GM19372 (cell line): ENCODE data around the gene ELMO1.

Experiments
- ATAC-seq: cut with Tn5 transposase; IDR thresholded peaks from one replicate; pipeline ENCODE4 v1.9.1; 2021; ENCODE audit warnings: mild to moderate bottlenecking, low read depth, moderate library complexity; ENCODE audit not compliant: unreplicated experiment

Gene ELMO1

DNA sequence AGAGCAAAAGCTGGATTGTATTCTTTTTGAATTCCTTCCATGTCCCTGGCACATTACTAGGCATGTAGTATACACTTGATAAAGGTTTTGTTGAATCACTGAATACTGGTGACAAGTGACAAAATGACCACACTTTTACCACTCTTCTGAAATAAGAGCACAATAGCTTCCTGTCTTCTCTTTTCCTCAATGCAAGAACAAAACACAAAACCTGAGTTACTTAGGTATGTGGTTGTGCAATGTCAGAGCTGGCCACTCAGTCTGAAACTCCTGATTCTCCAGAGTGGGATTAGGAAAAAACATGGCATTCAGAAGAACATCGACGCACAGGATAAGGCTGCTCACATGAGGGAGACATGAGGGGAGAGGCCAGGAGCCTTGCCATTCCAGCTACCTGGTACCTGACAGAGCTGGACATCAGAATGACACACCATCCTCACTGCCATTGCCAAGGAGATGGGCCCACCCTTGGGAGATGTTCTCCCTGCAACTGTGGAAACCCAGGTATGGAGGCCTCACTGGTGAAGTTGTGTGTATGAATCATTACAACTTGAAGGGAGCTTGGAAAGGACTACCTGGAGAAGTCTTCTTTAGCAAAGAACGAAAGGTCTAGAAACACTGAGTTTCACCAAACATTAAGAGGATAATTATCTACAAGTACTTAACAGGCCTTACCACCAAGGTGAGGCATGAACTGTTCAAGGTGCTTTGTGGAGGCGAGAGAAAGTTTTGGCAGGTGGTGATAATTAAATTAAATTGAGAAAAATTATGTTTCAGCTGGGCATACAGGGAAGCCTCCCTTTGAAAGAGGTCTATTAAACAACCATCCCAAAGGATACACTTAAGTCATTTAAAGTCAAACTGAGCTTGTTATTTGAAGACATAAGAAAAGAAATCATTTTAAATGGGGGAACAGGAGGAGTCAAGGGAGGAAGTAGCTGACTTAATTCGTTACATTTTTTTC, 477.8 kb downstream of the ELMO1 start:
- no peak for ATAC-seq

DNA sequence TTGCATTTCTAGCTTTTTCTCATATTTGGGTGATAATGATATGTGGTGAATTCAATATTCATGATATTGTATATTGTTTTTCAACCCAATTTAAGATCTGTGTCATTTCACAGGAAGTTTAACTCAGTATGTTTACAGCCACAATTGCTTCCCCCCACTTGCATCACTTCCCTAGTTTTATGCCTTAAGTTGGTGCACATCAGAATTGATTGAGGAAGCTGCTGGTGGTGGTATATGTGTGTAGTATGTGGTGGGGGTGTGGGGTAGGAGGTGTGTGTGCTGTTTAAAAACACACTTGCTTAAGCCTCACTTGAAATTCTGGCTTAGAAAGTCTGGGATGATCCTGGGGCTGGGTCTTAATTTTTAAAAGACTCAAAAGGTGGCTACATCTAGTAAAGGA, 479.3 kb downstream of the ELMO1 start:
- ATAC-seq, result no peak

DNA sequence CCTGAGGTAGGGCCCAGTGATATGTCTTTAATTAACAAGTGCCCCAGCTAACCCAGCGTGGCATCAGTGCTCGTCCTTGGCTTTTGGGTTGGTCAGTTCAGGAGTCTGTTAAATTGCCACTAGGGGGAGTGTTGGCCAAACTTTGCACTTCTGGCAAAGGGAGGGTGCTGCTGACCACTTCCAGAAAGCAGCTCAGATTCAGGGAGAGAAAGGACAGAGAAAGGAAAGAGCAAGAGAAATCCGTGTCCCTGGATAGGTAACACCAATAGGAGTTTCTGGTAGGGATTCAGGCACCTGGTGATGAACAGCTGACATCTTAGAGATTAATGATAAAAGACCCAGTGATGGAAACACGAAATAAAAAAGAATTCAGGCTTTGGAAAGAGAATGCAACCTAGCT, 481.3 kb downstream of the ELMO1 start:
- no peak for ATAC-seq

DNA sequence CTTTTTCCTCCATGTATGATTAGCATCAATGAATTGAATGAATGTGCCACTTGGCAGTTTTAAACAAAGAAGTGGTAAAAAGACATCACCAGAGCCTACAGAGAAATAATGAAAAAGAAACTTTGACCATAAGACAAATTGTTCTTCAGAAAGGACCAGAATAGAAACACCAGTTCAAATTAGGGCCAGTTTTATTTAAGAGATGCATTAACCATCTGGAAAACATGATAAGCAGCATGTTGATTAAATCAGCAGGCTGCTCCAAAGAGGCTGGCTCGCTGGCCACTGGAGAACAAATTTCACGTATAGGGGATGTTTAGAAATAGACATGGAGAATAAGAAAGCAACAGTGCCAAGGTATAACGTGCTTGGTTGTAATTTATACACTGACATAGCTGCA, 482.0 kb downstream of the ELMO1 start:
- ATAC-seq, result no peak

DNA sequence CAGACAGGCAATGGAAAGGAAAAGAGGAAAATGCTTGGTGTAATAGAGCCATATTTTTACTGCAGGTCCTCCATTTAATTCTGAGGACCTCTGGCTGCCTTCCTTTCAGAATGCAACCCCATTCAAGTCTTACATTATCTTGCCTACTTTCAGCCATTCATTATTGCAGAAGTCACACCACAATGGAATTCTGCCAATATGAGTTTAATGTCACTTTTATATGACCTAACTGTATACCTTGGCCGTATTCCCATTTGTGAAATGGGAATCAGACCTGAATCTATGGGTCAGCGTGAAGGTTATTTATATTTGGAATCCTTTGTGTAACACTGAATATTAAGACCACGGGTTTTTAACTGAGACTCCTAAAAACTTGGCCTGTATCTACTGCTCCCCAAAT, 482.6 kb downstream of the ELMO1 start:
- ATAC-seq, result no peak

DNA sequence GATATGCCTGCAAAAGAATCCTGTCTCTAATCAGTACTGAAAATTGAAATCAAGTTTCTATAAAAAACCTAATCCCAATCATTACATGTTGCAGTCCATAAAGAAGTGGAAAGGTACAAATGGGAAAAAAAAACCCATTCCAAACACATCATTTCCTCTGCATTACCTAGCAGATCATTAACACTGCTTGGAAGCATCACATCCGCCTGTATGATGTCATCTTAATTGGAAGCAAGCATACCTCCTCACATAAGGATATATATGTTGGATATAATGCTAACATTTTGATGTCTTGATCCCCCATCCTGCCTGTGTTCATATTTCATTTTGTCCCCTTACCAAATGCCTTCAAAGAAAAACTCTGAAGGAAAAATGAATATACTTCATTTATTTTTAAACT, 483.0 kb downstream of the ELMO1 start:
- no peak for ATAC-seq

DNA sequence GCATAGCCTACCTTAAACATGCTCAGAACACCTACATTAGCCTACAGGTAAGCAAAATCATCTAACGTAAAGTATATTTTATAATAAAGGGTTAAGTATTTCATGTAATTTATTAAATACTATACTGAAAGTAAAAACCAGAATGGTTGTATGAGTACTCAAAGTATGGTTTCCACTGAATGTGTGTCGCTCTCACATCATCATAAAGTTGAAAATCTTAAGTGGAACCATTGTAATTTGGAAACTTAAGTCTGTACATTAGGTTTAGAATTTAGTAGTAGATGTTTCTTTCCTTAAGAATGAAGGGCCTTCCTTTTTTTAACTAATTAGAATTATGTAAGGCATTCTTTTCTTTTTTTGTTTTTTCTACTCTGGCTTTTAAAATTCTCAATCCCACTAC, 484.4 kb downstream of the ELMO1 start:
- no peak for ATAC-seq

DNA sequence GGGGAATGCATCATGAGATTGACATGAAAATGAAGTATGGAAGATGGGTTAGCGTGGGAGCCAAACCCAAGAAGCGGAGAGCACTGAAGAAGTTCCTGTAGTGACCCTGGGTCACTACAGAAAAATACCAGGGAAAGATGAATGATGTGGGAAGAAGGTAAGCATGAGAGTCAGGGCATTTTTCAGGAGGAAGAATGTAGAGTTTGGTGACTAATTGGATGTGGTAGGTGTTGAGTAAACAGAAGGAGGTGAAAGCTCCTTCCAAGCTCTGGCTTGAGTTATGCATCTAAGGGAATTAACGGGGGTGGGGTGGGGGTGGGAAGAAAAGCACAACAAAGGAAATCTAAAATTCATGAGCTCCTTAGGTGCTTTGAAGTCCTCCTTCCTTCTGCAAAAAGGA, 486.3 kb downstream of the ELMO1 start:
- ATAC-seq, result no peak

DNA sequence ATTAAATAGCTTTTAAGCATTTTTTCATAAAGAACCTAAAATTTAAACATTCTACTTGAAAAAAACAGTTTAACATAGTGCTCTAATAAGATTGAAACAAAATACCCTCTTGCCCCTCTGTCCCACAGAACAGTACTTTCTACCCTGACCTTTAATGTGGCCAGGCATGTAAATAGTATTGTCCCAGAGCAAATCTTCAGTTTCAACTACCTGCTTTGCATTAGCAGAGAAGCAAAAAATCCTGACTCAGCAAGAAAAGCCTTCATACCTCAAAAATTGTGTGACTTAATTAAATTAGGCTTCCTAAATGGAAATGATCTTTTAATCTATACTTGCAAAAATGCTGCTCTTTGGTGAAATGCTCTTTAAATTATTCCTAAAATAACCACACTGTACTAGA, 487.0 kb downstream of the ELMO1 start:
- ATAC-seq, result no peak

DNA sequence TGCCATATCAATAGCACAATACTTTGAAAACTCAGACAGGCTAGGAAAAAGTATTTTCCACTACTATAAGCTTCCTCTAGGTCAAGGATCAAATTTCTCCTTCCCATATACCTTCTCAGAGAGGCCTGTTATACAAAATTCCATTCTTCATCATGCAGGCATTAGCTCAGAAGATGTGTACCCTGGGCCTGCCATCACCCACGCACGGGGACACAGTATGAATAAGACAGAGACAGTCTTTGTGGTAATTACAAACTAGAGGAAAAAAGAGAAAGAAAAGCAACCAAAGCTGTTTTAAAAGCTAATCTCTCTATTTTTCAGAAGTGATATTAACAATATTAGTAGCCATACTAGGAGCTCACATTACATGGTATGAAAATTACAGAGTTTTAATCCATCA, 487.6 kb downstream of the ELMO1 start:
- no peak for ATAC-seq

DNA sequence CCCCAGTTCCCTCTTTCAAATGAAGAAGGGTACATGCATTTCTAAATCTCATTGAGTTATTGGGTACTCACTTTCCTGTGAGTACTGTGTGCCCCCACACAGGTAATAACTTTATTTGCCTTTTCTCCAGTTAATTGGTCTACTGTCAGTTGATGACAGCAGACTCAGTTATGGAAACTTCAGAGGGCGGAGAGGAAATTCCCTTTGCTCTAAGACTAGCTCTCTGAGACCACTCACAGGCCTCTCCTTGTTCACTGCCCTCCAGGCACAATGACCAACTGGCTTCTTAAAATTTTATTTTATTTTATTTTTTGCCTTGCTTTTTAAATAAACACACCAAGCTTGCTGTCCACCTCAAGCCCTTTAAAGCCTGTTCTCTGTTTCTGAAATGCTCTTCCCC, 488.6 kb downstream of the ELMO1 start:
- ATAC-seq, result no peak

DNA sequence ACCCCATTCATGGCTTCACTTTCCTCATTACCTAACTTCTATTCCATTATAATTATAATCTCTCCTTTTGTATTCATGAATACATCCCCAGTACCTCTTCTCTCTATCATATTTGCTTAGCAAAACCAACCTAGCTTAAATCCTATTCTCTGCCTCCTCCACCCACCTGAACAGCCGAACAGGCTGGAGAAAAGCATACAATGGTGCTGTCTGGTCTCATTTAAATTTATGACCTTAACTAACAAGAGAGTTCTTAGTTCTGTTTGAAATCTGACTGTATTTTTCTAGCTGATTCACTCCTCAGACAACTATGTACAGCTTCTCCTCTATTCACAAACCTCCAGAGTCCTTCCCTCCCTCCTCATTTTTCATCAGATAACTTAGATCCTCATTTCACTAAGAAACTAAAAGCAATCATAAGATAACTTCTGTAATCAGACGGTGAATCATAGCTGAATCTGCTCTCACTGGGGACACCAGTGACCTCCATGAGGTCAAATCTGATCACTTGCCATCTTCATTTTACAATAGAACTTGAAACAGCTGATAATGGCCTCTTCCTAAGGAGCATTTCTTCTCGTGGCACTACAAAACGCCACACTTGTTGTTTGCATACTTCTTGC, 490.4 kb downstream of the ELMO1 start:
- ATAC-seq, result no peak

DNA sequence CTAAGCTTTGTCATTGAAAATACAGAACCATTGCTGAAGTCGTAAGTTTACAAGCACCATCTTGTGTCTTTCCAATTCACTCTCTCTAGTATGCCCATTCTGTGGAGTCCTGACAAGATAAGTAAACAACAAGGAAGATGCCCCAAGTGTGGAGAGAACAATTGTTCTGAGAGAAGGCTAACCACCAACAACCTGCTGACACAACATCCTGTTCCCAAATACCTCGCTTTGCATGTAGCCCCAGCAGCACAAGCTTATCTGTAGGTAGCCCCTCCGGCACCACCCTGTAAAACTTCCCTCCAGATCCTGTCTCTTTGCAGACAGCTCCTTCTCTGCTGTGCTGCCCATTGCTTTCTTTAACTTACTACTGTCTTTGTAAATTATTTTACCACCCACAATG, 491.0 kb downstream of the ELMO1 start:
- ATAC-seq, result no peak

DNA sequence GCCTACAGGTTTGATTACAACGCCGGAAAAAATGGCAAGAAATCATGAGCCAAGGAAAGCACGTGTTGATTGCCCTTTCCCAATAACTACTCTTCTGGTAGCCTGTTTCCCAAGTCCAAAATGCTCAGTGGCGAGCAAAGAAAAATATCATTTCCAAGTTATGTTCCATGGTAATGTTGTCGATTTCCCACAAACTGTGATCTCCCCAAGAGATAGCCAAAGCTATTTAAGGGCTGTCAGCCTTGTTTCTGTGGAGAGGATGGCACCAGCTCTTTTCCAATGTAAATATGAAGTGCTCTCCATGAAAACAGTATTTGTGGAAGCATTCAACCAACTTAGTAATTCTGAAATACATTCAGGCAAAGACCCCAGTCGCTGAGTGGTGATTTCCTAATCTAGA, 491.9 kb downstream of the ELMO1 start:
- no peak for ATAC-seq

DNA sequence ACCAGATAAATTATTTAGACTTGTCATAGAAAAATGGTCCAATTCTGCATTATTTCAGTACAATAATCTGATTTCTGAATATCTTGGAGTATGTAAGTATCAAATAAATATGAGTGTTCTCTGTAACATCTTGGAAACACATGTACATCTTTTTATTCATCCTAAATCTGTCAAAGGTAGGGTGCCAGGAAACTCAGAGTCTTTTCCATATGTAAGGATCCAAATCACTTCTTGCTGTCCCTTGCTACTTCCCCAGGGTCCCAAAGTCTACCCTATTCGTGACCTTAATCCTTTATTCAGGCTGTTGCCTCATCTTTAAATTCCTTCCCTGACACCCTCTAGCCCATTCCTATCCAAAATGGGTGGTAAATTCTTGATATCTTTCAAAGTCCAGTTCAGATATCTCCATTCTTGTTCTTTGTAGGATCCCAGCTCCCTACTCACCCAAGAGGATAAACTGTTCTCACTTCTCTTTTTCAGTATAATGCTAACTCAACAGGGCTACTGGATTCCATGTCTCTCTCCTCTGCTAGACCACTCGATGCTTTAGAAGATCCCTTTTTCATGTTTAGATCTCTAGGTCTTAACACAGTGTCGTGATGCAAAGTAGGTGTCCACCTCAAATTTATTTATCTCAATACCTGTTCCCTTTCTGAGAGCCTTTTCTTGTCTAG, 493.1 kb downstream of the ELMO1 start:
- ATAC-seq, result no peak

DNA sequence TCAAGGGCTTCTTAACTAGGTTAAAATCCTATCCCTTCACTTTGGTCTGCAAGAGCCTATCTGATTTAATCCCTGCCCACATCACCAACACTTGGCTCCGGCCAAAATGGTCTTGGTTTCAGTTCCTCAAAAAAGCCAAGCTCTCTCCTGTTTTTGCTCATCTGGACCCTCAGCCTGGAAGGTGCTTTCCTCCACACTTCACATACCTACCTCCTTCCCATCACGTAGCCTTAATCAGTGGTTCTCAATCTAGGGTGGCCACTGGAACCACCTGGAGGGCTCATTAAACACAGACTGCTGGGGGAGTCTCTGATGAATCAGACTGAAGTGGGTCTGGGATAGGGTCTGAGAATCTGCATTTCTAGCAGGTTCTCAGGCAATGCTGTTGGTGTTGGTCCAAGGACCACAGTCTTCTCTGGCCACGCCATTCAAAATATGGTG, 497.4 kb downstream of the ELMO1 start:
- ATAC-seq, result peak; percentile 94

DNA sequence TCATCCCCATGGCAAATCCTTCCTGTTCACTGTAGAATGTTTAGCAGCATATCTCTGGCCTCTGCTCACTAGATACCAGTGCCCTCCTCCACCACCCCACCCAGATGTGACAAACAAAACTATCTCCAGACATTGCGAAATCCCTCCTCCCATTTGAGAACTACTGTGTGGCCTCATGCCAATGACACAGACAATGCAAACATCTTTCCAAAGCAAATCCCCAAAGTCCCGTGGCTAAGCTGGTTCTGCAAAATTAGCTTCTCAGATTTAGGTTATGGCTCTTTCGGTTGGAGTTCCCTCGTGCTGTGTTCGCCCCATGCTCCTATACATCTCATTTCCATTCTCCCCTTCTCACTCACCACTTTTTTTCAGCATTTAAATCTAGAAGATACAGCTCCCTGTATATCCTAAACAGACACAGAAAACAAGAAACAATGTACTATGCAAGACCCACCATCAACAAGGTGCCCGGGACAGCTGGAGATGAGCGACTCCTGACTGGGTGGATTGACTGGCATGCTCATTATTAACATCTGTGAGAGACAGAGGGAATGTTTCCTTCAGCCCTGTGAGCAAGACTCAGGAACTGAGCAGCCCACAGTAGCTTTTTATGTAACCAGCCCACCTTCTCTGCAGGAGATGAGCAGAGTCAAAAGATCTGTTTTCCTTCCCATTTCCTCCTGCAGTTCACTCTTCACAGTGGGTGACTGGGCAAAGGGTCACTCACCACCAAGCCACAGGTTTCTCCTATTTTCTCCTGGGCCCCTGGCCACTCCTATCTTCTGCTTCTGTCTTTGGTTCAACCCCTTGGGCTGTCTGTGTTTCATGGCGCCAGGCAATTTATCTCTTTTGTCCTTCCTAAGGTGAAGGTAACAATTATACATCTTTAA, 498.7 kb downstream of the ELMO1 start:
- ATAC-seq, result no peak

DNA sequence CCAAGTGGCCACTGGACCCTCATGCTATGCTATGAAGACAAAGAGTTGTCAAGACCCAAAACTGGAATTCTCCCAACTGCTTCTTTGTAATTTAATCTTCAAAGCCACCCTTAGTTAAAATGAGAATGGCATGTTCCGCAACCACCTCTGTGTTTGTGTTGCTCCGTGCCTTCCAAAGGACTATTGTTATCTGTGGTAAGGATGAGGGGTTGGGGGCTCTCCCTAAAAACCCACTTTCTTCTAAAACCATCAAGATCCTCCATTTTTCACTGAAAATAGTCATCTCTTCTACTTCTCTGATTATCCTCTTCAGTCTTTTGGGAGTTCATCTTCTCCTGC, 502.3 kb downstream of the ELMO1 start:
- no peak for ATAC-seq

DNA sequence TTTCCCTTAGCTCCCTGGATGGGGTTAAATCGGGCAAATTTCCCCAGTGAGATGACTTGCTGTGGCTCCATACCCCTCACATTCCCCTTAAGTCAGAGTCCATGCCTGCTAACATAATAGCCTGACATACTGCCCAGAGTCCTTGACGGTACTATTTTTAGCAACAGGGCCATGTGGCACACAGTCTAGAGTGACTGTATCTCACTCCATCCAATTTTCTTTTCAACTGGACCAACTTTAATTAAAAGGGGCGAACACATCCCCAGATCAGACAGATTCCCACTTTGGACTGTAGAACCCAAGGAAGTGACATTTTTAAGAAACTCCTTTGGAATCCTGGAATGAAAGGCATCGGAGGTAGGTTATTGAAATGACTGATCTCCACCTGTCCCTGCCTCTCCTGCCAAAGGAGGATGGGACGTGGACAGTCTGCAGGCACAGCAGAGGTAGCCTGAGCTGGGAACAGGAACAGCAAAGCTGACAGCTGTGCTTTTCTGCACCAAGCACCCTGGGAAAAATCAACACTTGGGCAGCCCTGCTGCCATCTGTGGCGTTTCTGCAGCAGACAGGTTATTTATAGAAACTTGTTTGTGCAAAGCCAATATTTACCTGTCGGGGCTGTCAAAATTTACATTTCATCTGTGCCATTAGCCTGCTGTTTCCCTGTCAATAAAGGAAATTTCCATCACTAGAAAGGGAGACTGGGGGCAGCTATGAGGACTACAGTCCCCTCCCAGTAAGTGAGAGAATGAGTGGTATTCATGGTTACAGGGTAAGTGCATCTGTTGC, 502.9 kb downstream of the ELMO1 start:
- ATAC-seq, result no peak

DNA sequence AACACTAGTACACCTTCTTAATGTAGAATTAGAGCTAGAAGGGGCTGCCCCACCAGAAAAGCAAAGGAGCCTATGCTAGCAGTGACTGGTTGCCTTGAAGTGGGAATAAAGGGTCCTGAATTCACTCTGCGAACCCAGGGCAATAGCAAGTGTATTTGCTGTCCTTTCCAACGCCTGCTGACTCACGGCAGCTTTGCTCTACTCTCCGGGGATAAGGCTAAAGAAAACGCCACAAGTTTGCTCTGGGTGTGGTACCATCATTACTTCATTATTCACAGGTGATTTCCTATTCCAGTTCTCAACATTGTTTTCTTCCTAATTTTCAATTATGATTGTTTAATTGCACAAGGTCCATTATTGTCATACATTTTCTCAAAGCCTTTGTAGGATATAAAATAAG, 503.8 kb downstream of the ELMO1 start:
- ATAC-seq, result no peak
